Aorta (tissue), 5 donors: Measurements from ENCODE around the gene KIAA0513. TPM values are rescaled to one million over a fixed set of nuclear protein-coding genes. Genes with fewer than 3 reads are reported as not detected.

Source experiments
- ATAC-seq: fragments of 200-7000 bp; cut with Tn5 transposase; one replicate; pipeline ENCODE4 v1.9.1; 2022; ENCODE audit warnings: moderate library complexity; ENCODE audit not compliant: low FRiP score
- DNase-seq, 2 donors: peaks; one replicate each; pipeline ENCODE4 v3.0.0-alpha.2; 2020
- H3K27ac ChIP-seq, 2 donors: one replicate each; pipeline ENCODE4 v1.5.1; 2013; ENCODE audit warnings: low read length in 2 of 2, mild to moderate bottlenecking in 2 of 2, moderate library complexity in 2 of 2, control low read depth in 1 of 2, inconsistent platforms in 1 of 2, low read depth in 1 of 2
- H3K27me3 ChIP-seq, 2 donors: one replicate each; pipeline ENCODE4 v1.6.1; 2013; ENCODE audit warnings: control low read depth in 1 of 2, low read length in 1 of 2, mild to moderate bottlenecking in 1 of 2, moderate library complexity in 1 of 2; ENCODE audit not compliant: insufficient read depth in 2 of 2, control insufficient read depth in 1 of 2
- H3K36me3 ChIP-seq, 2 donors: one replicate each; pipeline ENCODE4 v1.6.1; 2013; ENCODE audit warnings: control low read depth in 1 of 2, low read length in 1 of 2, mild to moderate bottlenecking in 1 of 2; ENCODE audit not compliant: insufficient read depth in 2 of 2, control insufficient read depth in 1 of 2
- H3K4me1 ChIP-seq, 2 donors: one replicate each; pipeline ENCODE4 v1.6.1; 2013; ENCODE audit warnings: low read length in 2 of 2, control low read depth in 1 of 2, mild to moderate bottlenecking in 1 of 2, moderate library complexity in 1 of 2; ENCODE audit not compliant: insufficient read depth in 2 of 2, control insufficient read depth in 1 of 2
- H3K4me3 ChIP-seq, 2 donors: one replicate each; pipeline ENCODE4 v1.5.1; 2013; ENCODE audit warnings: low read length in 2 of 2, control low read depth in 1 of 2, mild to moderate bottlenecking in 1 of 2
- H3K9me3 ChIP-seq: one replicate; pipeline ENCODE4 v1.6.1; 2013; ENCODE audit warnings: mild to moderate bottlenecking, low read length; ENCODE audit not compliant: control insufficient read depth
- WGBS, 2 donors: extraction: QIAGEN DNeasy Blood & Tissue Kit; methylation state at CpG; one replicate each; pipeline ENCODE4 v1.1.7; 2013; 5-methylcytosine and 5-hydroxymethylcytosine counted together
- intact Hi-C, 2 donors: fragments of 100-400 bp; cut with DNase I; formaldehyde crosslinking; loops; one replicate each; pipeline versions ENCODE4 v1.14.2 to v1.15.0; 2022
- polyA plus RNA-seq, 2 donors: library from polyadenylated mRNA; stranded (reverse); fragments of 200-250 nt; gene quantifications; one replicate each; pipeline ENCODE4 v1.2.3, GENCODE V29; 2013
- total RNA-seq, 2 donors: library from RNA; stranded (reverse); fragmentation: NEBNext Ultra II Directional; extraction: Animal tissue kit (Norgen Biotek cat#: 25700); gene quantifications; one replicate each; pipeline ENCODE4 v1.2.1, GENCODE V29; 2021
- donor health status: healthy with polysubstance abuse.
- donor health status: Bipolar disorder and iron deficiency.
- donor health status: DM: no; HTN: no; CAD: no.
- donor health status: DM: no; HTN: no; CAD: no.
- donor health status: DM: yes; HTN: yes; CAD: no.

KIAA0513 gene
- total and polyA plus RNA-seq, 4 donors, result 3.4 to 17.7 (median 10.3) TPM

GRCh38 chr16:85041219-85042166, 13.9 kb downstream of the KIAA0513 start:
- no peaks in the 10 kb centered on the region for H3K27me3 ChIP-seq
- ATAC-seq, result no peak
- H3K9me3 ChIP-seq, result no peaks in the 10 kb centered on the region
- no peaks in the 10 kb centered on the region for H3K4me1 ChIP-seq
- no peaks in the 10 kb centered on the region for H3K36me3 ChIP-seq
- 91% methylated on average over 27 of the region's 27 CpGs for WGBS, 2 donors
- intact Hi-C loops, result no loop called here
- DNase-seq, result no peak
- H3K4me3 ChIP-seq, result no peak overlapping the region
- H3K27ac ChIP-seq, result no peak overlapping the region

DNA sequence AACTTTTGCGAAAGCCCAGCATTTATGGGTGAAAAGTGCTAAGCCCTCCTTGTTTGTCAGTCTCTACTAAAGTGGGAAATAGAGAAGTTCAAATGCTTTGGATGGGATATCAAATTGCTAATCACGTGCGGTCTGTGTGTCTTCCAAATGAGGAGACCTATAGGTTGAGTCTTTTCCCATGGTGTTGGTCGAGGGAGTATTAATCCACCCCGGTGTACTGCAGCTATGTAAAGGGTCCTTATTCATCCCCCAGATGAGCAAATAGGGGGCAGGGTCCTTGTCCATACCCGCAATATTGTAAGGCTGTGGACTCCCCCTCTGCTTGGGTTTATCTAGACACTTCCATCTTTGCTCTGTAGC, 14.6 kb downstream of the KIAA0513 start:
- H3K27ac ChIP-seq, result no peak overlapping the region
- DNase-seq, result no peak
- no peak for ATAC-seq
- no peak overlapping the region for H3K4me3 ChIP-seq
- no peaks in the 10 kb centered on the region for H3K36me3 ChIP-seq
- WGBS, 2 donors, result 88 to 91% methylated on average over 6 of the region's 6 CpGs
- no peaks in the 10 kb centered on the region for H3K9me3 ChIP-seq
- intact Hi-C loops, result no loop called here
- no peaks in the 10 kb centered on the region for H3K27me3 ChIP-seq
- H3K4me1 ChIP-seq, result no peaks in the 10 kb centered on the region

DNA sequence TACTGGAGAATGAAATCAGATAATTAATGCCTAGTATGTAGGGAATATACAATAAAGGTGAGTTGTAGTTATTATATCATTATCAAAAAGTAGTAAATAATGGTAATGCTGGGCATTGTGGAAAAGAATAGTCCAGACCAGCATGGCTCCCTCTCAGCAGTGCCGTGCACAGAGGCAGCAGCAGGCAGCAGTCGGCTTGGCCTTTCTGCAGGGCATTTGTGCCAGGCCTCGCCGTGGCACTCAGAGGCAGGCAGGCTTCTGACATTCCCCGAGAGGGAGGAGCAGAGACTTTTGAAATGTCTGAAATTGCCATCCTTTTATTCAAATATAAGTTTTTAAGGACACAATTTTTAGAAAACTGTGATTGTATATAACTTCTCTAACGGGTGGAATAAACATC, 15.0 kb downstream of the KIAA0513 start:
- ATAC-seq (no peak), DNase-seq (no peak)
- Histone ChIP-seq H3K27me3 (no peaks in the 10 kb centered on the region), H3K4me3 (no peak overlapping the region), H3K4me1 (no peaks in the 10 kb centered on the region), H3K9me3 (no peaks in the 10 kb centered on the region), H3K27ac (no peak overlapping the region), H3K36me3 (no peaks in the 10 kb centered on the region)
- 74% methylated on average over 6 of the region's 6 CpGs for WGBS, 2 donors
- intact Hi-C loops, result no loop called here

DNA sequence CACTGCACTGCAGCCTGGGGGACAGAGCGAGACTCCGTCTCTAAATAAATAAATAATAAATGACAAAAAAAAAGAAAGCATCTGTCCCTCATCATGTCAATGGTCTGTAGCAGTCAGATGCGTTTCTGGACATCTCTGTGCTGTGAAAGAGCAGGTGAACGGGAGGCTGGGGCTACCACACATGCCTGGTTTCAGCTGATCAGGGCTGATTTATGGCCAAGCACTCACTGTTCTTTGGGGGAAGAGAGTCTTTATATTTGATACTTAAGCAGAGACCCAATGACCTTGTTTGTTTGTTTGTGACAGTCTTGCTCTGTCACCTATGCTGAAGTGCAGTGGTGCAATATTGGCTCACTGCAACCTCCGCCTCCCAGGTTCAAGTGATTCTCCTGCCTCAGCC, 17.5 kb downstream of the KIAA0513 start:
- no peaks in the 10 kb centered on the region for H3K9me3 ChIP-seq
- 94 to 98% methylated on average over 5 of the region's 5 CpGs for WGBS, 2 donors

GRCh38 chr16:85045641-85046471, 18.3 kb downstream of the KIAA0513 start:
- DNase-seq, result no peak
- intact Hi-C loops, result no loop called here
- no peaks in the 10 kb centered on the region for H3K4me1 ChIP-seq
- no peak for ATAC-seq
- H3K36me3 ChIP-seq, result no peaks in the 10 kb centered on the region
- 88 to 92% methylated on average over 23 of the region's 23 CpGs for WGBS, 2 donors
- H3K4me3 ChIP-seq, result no peak overlapping the region
- H3K27ac ChIP-seq, result no peak overlapping the region
- no peaks in the 10 kb centered on the region for H3K9me3 ChIP-seq
- no peaks in the 10 kb centered on the region for H3K27me3 ChIP-seq

More for the DNA sequence above, 17.5 kb downstream of the KIAA0513 start:
- no peak for DNase-seq
- ATAC-seq, result no peak
- Histone ChIP-seq H3K27ac (no peak overlapping the region), H3K27me3 (no peaks in the 10 kb centered on the region), H3K4me1 (no peaks in the 10 kb centered on the region), H3K36me3 (no peaks in the 10 kb centered on the region), H3K4me3 (no peak overlapping the region)
- intact Hi-C loops, result no loop called here

- H3K27me3 ChIP-seq, result no peaks in the 10 kb centered on the region
- H3K36me3 ChIP-seq, result no peaks in the 10 kb centered on the region
- H3K9me3 ChIP-seq, result no peaks in the 10 kb centered on the region
- H3K4me1 ChIP-seq, result no peaks in the 10 kb centered on the region
- DNase-seq (no peak), ATAC-seq (no peak)
- 94% methylated on average over 8 of the region's 8 CpGs for WGBS, 2 donors
- H3K4me3 ChIP-seq, result no peak overlapping the region
- no peak overlapping the region for H3K27ac ChIP-seq
- intact Hi-C loops, result no loop called here
Measured at GRCh38 chr16:85046472-85046916, 18.9 kb downstream of the KIAA0513 start.

DNA sequence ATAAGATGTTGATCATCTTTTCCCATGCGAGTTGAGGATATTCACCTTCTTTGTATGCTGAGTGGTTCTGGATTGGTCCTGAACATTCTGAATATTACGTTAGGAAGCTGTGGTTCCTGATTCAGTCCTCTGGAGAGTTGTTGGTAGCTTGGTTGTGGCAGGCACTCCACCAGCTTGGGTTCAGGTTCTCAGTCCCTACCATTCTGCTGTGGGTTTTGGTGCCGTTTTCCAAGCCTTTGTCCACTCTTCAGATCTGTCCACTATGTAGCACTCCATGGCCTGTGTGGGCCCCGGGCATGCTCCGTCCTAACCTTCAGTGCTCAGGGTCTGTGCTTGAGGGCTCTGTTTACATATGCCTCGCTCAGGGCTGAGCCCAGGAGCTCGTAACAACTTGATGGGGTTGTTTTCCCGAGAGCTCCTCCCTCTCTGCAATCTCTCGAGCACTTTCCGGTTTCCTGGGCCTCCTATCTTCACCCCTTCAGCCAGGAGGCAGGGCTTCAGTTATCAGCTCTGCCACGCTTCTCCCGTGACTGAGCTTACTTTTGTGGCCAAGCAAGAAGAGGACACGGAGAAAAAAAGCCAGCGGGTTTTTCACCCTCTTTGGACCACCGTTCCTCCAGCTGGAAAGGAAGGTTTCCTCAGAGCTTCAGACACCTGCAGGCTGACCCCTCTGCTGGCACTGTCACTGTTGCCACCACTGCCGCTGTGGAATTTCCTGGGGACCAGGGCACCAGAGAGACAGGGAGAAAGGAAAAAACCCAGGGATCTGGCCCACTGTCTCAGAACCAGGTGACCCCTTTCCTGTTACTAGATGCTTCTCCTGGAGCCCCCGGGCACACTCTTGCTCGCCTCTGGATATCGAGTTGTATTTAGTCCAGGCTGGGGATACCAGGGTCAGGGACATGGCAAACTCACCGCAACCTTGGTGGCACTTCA, 19.6 kb downstream of the KIAA0513 start:
- DNase-seq, result no peak
- WGBS, 2 donors, result 84 to 85% methylated on average over 20 of the region's 20 CpGs
- Histone ChIP-seq H3K4me1 (no peaks in the 10 kb centered on the region), H3K4me3 (no peak overlapping the region), H3K27ac (no peak overlapping the region), H3K27me3 (no peaks in the 10 kb centered on the region), H3K36me3 (no peaks in the 10 kb centered on the region), H3K9me3 (no peaks in the 10 kb centered on the region)
- intact Hi-C loops, result no loop called here
- no peak for ATAC-seq

DNA sequence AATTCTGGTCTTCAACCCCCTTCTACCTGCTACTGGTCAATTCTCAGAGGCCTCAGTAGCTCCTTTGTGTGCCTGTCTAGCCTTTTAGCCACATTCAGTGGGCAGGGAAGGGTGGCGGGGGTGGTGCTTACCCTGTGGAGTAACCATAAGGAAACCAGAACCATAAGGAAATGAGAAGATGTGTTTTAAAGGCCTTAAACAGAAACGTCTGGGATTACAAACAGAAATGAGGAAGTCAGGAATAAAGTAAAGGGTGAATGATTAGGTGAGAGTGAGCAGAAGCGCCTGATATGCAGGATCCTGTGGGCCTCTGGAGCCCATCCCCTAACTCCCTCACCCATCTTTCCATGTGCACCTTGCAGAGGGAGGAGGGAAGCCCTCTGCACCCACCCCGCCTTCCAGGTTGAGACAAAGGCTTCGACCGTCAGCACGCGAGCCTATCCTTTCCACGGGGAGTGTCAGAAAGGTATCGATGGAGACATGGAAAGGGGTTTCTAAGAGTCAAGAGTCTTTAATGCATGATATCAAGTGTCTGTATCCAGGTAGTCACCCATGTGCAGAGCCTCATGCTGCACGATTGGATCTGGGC, 20.4 kb downstream of the KIAA0513 start:
- WGBS, 2 donors, result 86 to 94% methylated on average over 11 of the region's 11 CpGs
- Histone ChIP-seq H3K27me3 (no peaks in the 10 kb centered on the region), H3K27ac (no peak overlapping the region), H3K9me3 (no peaks in the 10 kb centered on the region), H3K4me1 (no peaks in the 10 kb centered on the region), H3K4me3 (no peak overlapping the region), H3K36me3 (no peaks in the 10 kb centered on the region)
- intact Hi-C loops, result no loop called here
- DNase-seq, result peak in 1 of 2 donors; percentile 67
- no peak for ATAC-seq
